CD8-positive, alpha-beta memory T cell (primary cell): ENCODE measurements around the gene VEZF1. TPM values are rescaled to one million over a fixed set of nuclear protein-coding genes. Genes with fewer than 3 reads are reported as not detected.
A peak's percentile ranks its signal among the peaks of the same experiment; 100 is the strongest.

ENCODE experiments used
- CTCF ChIA-PET: fragments of 350-600 bp; sonication (Branson Sonifier 250); formaldehyde crosslinking; loops from one replicate; lab custom pipeline; 2021; ENCODE audit warnings: antibody characterized with exemption; lab: Charles Lee
- POLR2A ChIA-PET: fragments of 350-600 bp; sonication (Branson Sonifier 250); formaldehyde crosslinking; loops from one replicate; lab custom pipeline; 2021; ENCODE audit warnings: antibody characterized with exemption; lab: Charles Lee
- DNase-seq, 5 donors: peaks; one replicate each; pipeline versions ENCODE4 v3.0.0 to v3.0.0-alpha.2; 2020 to 2022; ENCODE audit warnings: mixed read lengths in 1 of 5
- H3K27ac ChIP-seq: one replicate; pipeline ENCODE4 v1.7.0; 2013; ENCODE audit warnings: low read depth, mild to moderate bottlenecking, low read length, moderate library complexity
- H3K27me3 ChIP-seq: 2 replicates; pipeline ENCODE4 v1.7.0; 2013; ENCODE audit warnings: low read length, mild to moderate bottlenecking; ENCODE audit not compliant: insufficient read depth, poor library complexity, severe bottlenecking
- H3K36me3 ChIP-seq: 2 replicates; pipeline ENCODE4 v1.7.0; 2013; ENCODE audit warnings: mild to moderate bottlenecking, low read length, moderate library complexity; ENCODE audit not compliant: insufficient read depth
- H3K4me1 ChIP-seq: 2 replicates; pipeline ENCODE4 v1.7.0; 2013; ENCODE audit warnings: mild to moderate bottlenecking, low read length, moderate library complexity; ENCODE audit not compliant: insufficient read depth
- H3K4me3 ChIP-seq: 2 replicates; pipeline ENCODE4 v1.7.0; 2013; ENCODE audit warnings: mild to moderate bottlenecking, low read length
- H3K9me3 ChIP-seq: 2 replicates; pipeline ENCODE4 v1.7.0; 2013; ENCODE audit warnings: mild to moderate bottlenecking, low read length
- H3K27ac Mint-ChIP-seq, 8 donors: one replicate each; pipeline ENCODE4 v1.8.0; 2020 to 2021; ENCODE audit warnings: mixed read lengths in 8 of 8, mild to moderate bottlenecking in 6 of 8, inconsistent platforms in 3 of 8, moderate library complexity in 3 of 8
- H3K27me3 Mint-ChIP-seq, 2 donors: one replicate each; pipeline ENCODE4 v1.8.0; 2020 to 2021; ENCODE audit warnings: mixed read lengths in 2 of 2, mild to moderate bottlenecking in 1 of 2, moderate library complexity in 1 of 2
- H3K36me3 Mint-ChIP-seq, 3 donors: one replicate each; pipeline ENCODE4 v1.8.0; 2020 to 2021; ENCODE audit warnings: mixed read lengths in 3 of 3, inconsistent platforms in 1 of 3, mild to moderate bottlenecking in 1 of 3
- H3K4me1 Mint-ChIP-seq, 3 donors: one replicate each; pipeline ENCODE4 v1.8.0; 2020 to 2021; ENCODE audit warnings: mixed read lengths in 3 of 3, inconsistent platforms in 1 of 3, mild to moderate bottlenecking in 1 of 3
- H3K4me3 Mint-ChIP-seq, 7 donors: one replicate each; pipeline ENCODE4 v1.8.0; 2020 to 2021; ENCODE audit warnings: mixed read lengths in 7 of 7, mild to moderate bottlenecking in 6 of 7, moderate library complexity in 4 of 7, inconsistent platforms in 2 of 7
- H3K9me3 Mint-ChIP-seq, 5 donors: one replicate each; pipeline ENCODE4 v1.8.0; 2020 to 2022; ENCODE audit warnings: mixed read lengths in 5 of 5, mild to moderate bottlenecking in 3 of 5, moderate library complexity in 2 of 5, inconsistent platforms in 1 of 5
- polyA plus RNA-seq: library from polyadenylated mRNA; unstranded; fragments of 300-500 nt; fragmentation: Illumina TruSeq; gene quantifications from one replicate; pipeline ENCODE4 v1.2.3, GENCODE V29; 2021
- total RNA-seq, 2 experiments: library from RNA; stranded (reverse); gene quantifications; one replicate each; pipeline ENCODE4 v1.2.3, GENCODE V29; 2021

VEZF1 gene
- total and polyA plus RNA-seq, 3 experiments from 2014 or later = 29.1 to 50.8 (median 29.5) TPM

- Histone ChIP-seq H3K9me3 (no peaks in the 10 kb centered on the region), H3K27ac (peak overlapping the region; percentile 96), H3K4me3 (peak overlapping the region; percentile 86), H3K36me3 (peaks cover 28% of the 10 kb centered on the region), H3K27me3 (no peaks in the 10 kb centered on the region), H3K4me1 (peaks cover 37% of the 10 kb centered on the region)
- no peak for DNase-seq
- Mint-ChIP-seq H3K9me3 (no peaks in the 10 kb centered on the region), H3K27ac (peak overlapping the region; percentile 95 to 100 (median 99)), H3K27me3 (peaks cover 0 to 12% of the 10 kb centered on the region in 2 donors), H3K4me3 (peak overlapping the region; percentile 99 to 100 (median 100)), H3K36me3 (peaks cover 9 to 48% (median 21%) of the 10 kb centered on the region in 3 donors), H3K4me1 (peaks cover 41 to 50% (median 47%) of the 10 kb centered on the region in 3 donors)
- ChIA-PET CTCF (interaction anchor here (0.8 to 2.2 kb wide), 13 partner anchors 9 to 309 kb away, joined by 3 to 7 read pairs (median 4); partner anchors contain the start of gene CUEDC1), POLR2A (interaction anchor here (0.6 to 2.8 kb wide), 10 partner anchors 16 to 324 kb away, joined by 3 to 31 read pairs (median 4); partner anchors contain the start of genes DYNLL2, MRPS23 and VEZF1)
Observed at GRCh38 chr17:58007781-58008706, 20.0 kb upstream of the VEZF1 start.

- POLR2A ChIA-PET = interaction anchor here (0.6 to 2.8 kb wide), 12 partner anchors 15 to 345 kb away, joined by 3 to 31 read pairs (median 4); partner anchors contain the start of genes DYNLL2, MRPS23, SUPT4H1 and VEZF1
- peaks cover 0 to 10% of the 10 kb centered on the region in 2 donors for H3K27me3 Mint-ChIP-seq
- no peaks in the 10 kb centered on the region for H3K9me3 Mint-ChIP-seq
- peak; percentile 95 to 99 (median 98) for DNase-seq
- H3K9me3 ChIP-seq = no peaks in the 10 kb centered on the region
- H3K36me3 Mint-ChIP-seq = peaks cover 9 to 57% (median 23%) of the 10 kb centered on the region in 3 donors
- peak within 1 kb of the TSS; percentile 96 for H3K27ac ChIP-seq
- peak within 1 kb of the TSS; percentile 86 for H3K4me3 ChIP-seq
- peak within 1 kb of the TSS; percentile 95 to 100 (median 99) for H3K27ac Mint-ChIP-seq
- peak within 1 kb of the TSS; percentile 99 to 100 (median 100) for H3K4me3 Mint-ChIP-seq
- peaks cover 32% of the 10 kb centered on the region for H3K36me3 ChIP-seq
- no peaks in the 10 kb centered on the region for H3K27me3 ChIP-seq
- H3K4me1 ChIP-seq = peaks cover 39% of the 10 kb centered on the region
- CTCF ChIA-PET = interaction anchor here (0.8 to 2.2 kb wide), 15 partner anchors 8 to 309 kb away, joined by 3 to 7 read pairs (median 4); partner anchors contain the start of genes CUEDC1 and VEZF1
- peaks cover 48 to 59% (median 56%) of the 10 kb centered on the region in 3 donors for H3K4me1 Mint-ChIP-seq
Observed at GRCh38 chr17:58006924-58007780, 19.1 kb upstream of the VEZF1 start, which contains the start of gene SRSF1. Gene SRSF1 (minus strand): TSS chr17:58007246. CDS start chr17:58007137, 109 bp downstream.

- peak; percentile 30 to 70 (median 49) for DNase-seq
- H3K4me3 ChIP-seq = peak overlapping the region; percentile 86
- peaks cover 39% of the 10 kb centered on the region for H3K4me1 ChIP-seq
- peaks cover 49 to 64% (median 61%) of the 10 kb centered on the region in 3 donors for H3K4me1 Mint-ChIP-seq
- peak overlapping the region; percentile 95 to 100 (median 99) for H3K27ac Mint-ChIP-seq
- H3K4me3 Mint-ChIP-seq = peak overlapping the region; percentile 99 to 100 (median 100)
- no peaks in the 10 kb centered on the region for H3K9me3 Mint-ChIP-seq
- H3K36me3 ChIP-seq = peaks cover 32% of the 10 kb centered on the region
- ChIA-PET CTCF (interaction anchor here (0.5 to 2.2 kb wide), 8 partner anchors 7 to 310 kb away, joined by 3 to 7 read pairs (median 4); partner anchors contain the start of gene VEZF1), POLR2A (interaction anchor here (0.5 to 2.8 kb wide), 7 partner anchors 16 to 722 kb away, joined by 3 to 31 read pairs (median 6); partner anchors contain the start of genes DYNLL2, MRPS23, SUPT4H1 and VEZF1)
- no peaks in the 10 kb centered on the region for H3K27me3 ChIP-seq
- no peaks in the 10 kb centered on the region for H3K9me3 ChIP-seq
- peak overlapping the region; percentile 96 for H3K27ac ChIP-seq
- H3K27me3 Mint-ChIP-seq = peaks cover 0 to 10% of the 10 kb centered on the region in 2 donors
- peaks cover 9 to 61% (median 23%) of the 10 kb centered on the region in 3 donors for H3K36me3 Mint-ChIP-seq
Observed at GRCh38 chr17:58006560-58006923, 18.5 kb upstream of the VEZF1 start.

GRCh38 chr17:58005728-58006559 is 17.9 kb upstream of the VEZF1 start:
- no peak for DNase-seq
- H3K4me3 ChIP-seq = peak overlapping the region; percentile 86
- peaks cover 52 to 67% (median 64%) of the 10 kb centered on the region in 3 donors for H3K4me1 Mint-ChIP-seq

GRCh38 chr17:58005031-58005727 is 17.1 kb upstream of the VEZF1 start:
- peaks cover 39% of the 10 kb centered on the region for H3K4me1 ChIP-seq
- H3K9me3 ChIP-seq = no peaks in the 10 kb centered on the region
- peaks cover 32% of the 10 kb centered on the region for H3K36me3 ChIP-seq
- Mint-ChIP-seq H3K36me3 (peaks cover 9 to 72% (median 23%) of the 10 kb centered on the region in 3 donors), H3K27ac (peak overlapping the region; percentile 77 to 100 (median 98)), H3K4me1 (peaks cover 55 to 74% (median 68%) of the 10 kb centered on the region in 3 donors), H3K4me3 (peak overlapping the region; percentile 99 to 100 (median 100)), H3K9me3 (no peaks in the 10 kb centered on the region), H3K27me3 (peaks cover 0 to 10% of the 10 kb centered on the region in 2 donors)
- POLR2A ChIA-PET = interaction anchor here (2.8 kb wide), 1 partner anchor 155 kb away, joined by 31 read pairs; the partner anchor contains the start of gene MRPS23
- CTCF ChIA-PET = interaction anchor here (0.9 to 1.1 kb wide), 2 partner anchors 8 to 145 kb away, joined by 3 read pairs; no protein-coding TSS in a partner anchor
- H3K27ac ChIP-seq = peak overlapping the region; percentile 96
- peak overlapping the region; percentile 86 for H3K4me3 ChIP-seq
- no peaks in the 10 kb centered on the region for H3K27me3 ChIP-seq
- no peak for DNase-seq

More at GRCh38 chr17:58005728-58006559, 17.9 kb upstream of the VEZF1 start:
- POLR2A ChIA-PET = interaction anchor here (0.5 to 2.8 kb wide), 6 partner anchors 18 to 721 kb away, joined by 3 to 31 read pairs (median 11); partner anchors contain the start of genes DYNLL2, MRPS23, SUPT4H1 and VEZF1
- Mint-ChIP-seq H3K9me3 (no peaks in the 10 kb centered on the region), H3K27ac (peak overlapping the region; percentile 95 to 100 (median 99)), H3K27me3 (peaks cover 0 to 10% of the 10 kb centered on the region in 2 donors), H3K4me3 (peak overlapping the region; percentile 99 to 100 (median 100)), H3K36me3 (peaks cover 9 to 66% (median 23%) of the 10 kb centered on the region in 3 donors)
- Histone ChIP-seq H3K4me1 (peaks cover 39% of the 10 kb centered on the region), H3K27ac (peak overlapping the region; percentile 96), H3K27me3 (no peaks in the 10 kb centered on the region), H3K9me3 (no peaks in the 10 kb centered on the region), H3K36me3 (peaks cover 32% of the 10 kb centered on the region)
- CTCF ChIA-PET = interaction anchor here (0.5 to 2.2 kb wide), 5 partner anchors 9 to 146 kb away, joined by 3 to 6 read pairs (median 3); partner anchors contain the start of gene VEZF1

- H3K36me3 Mint-ChIP-seq = peaks cover 9 to 77% (median 23%) of the 10 kb centered on the region in 3 donors
- no peak overlapping the region for H3K27ac ChIP-seq
- ChIA-PET CTCF (no interaction called here), POLR2A (no interaction called here)
- H3K36me3 ChIP-seq = peaks cover 32% of the 10 kb centered on the region
- peak overlapping the region in 2 of 7 donors; percentile 16 to 100 for H3K4me3 Mint-ChIP-seq
- H3K4me1 Mint-ChIP-seq = peaks cover 61 to 83% (median 77%) of the 10 kb centered on the region in 3 donors
- DNase-seq = no peak
- peaks cover 0 to 10% of the 10 kb centered on the region in 2 donors for H3K27me3 Mint-ChIP-seq
- H3K9me3 Mint-ChIP-seq = no peaks in the 10 kb centered on the region
- H3K9me3 ChIP-seq = no peaks in the 10 kb centered on the region
- H3K4me1 ChIP-seq = peaks cover 43% of the 10 kb centered on the region
- H3K4me3 ChIP-seq = no peak overlapping the region
- peak overlapping the region in 6 of 8 donors; percentile 31 to 93 (median 68) for H3K27ac Mint-ChIP-seq
- H3K27me3 ChIP-seq = no peaks in the 10 kb centered on the region
Observed at GRCh38 chr17:58004060-58004459, 16.0 kb upstream of the VEZF1 start.
